DND-41 (cell line): ENCODE results near the gene CRACR2A.

Source experiments
- EZH2 ChIP-seq: IDR thresholded peaks from 3 replicates; pipeline ENCODE4 v1.6.1; 2012; ENCODE audit warnings: borderline replicate concordance, low read depth, mild to moderate bottlenecking, moderate library complexity, low read length, inconsistent platforms; ENCODE audit not compliant: severe bottlenecking
- TF ChIP-seq, protein P1 (sequence below): IDR thresholded peaks from 2 replicates; pipeline ENCODE4 v1.5.1; 2012; ENCODE audit warnings: borderline replicate concordance, low read length, moderate library complexity, mild to moderate bottlenecking; ENCODE audit not compliant: poor library complexity, severe bottlenecking; ENCODE audit errors: extremely low read depth

DNA sequence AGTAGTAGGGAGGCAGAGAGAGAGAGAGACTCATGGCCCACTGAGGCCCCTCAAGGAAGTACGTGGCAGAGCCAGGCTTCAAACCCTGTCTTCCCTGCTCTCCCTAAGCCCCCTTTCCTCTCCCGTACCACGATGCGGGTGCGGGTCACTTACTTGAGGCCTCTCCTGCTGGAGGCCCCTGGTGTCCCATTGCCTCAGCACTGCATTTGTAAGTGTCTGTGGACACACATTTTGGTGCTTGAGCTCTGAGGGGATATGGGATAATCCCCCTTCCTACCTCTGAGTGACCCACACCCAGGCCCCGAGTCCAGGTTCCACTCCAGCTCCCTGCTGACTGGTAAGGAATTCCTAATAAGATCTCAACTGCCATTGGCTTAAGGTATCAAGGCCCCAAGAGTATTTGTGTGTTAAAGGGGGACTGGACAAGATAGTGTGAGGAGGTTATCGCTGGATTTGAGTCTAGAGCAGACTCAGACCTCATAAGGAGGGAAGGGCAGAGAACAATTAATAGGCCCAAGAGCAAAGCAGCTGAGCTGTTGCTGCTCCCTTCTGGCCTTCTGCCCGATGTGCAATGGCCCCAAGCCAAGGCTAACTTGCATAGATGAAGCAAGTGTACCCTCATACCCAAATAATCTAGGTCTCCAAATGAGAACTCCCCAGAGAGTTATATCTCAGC, 71.9 kb downstream of the CRACR2A start:
- TF ChIP-seq, protein P1, sequence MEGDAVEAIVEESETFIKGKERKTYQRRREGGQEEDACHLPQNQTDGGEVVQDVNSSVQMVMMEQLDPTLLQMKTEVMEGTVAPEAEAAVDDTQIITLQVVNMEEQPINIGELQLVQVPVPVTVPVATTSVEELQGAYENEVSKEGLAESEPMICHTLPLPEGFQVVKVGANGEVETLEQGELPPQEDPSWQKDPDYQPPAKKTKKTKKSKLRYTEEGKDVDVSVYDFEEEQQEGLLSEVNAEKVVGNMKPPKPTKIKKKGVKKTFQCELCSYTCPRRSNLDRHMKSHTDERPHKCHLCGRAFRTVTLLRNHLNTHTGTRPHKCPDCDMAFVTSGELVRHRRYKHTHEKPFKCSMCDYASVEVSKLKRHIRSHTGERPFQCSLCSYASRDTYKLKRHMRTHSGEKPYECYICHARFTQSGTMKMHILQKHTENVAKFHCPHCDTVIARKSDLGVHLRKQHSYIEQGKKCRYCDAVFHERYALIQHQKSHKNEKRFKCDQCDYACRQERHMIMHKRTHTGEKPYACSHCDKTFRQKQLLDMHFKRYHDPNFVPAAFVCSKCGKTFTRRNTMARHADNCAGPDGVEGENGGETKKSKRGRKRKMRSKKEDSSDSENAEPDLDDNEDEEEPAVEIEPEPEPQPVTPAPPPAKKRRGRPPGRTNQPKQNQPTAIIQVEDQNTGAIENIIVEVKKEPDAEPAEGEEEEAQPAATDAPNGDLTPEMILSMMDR = no peak
- no peak for TF ChIP-seq EZH2
